ENCODE data around the gene MT1G. TPM values are rescaled to one million over a fixed set of nuclear protein-coding genes. Genes with fewer than 3 reads are reported as not detected.
A peak's percentile ranks its signal among the peaks of the same experiment; 100 is the strongest.

MT1G gene
- total RNA-seq, 4 donors from 2014 or later, result 17.8 to 5,605 (median 130) TPM

DNA sequence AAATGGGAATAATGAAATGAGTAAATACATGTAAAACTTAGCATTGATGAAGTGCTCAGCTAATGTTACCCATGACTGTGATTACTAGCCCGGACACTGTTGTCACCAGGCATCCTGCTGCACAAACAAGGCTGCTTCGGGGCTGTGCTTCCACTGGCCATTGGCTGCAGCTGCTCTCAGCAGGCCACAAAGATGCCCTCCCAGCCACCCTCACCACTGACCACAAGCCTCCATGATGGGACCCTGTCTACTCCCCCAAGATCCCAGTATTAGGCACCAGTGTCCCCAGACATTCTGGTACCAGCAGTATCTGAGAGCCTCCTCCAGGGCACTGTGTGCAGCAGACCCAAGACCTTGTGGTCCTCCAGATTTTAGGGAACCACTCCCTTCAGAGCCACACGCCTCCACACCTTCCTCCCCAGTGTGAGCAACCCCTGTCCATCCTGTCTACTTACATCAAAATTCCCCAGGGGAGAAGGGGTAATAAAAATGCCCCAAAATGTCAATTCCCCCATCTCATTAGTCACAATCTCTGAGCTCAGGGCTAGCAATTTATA is 42.4 kb upstream of the MT1G start:
- no peak for TF ChIP-seq POLR2A (IDR thresholded peaks at IDR 0.05)
- TF ChIP-seq, protein P1, sequence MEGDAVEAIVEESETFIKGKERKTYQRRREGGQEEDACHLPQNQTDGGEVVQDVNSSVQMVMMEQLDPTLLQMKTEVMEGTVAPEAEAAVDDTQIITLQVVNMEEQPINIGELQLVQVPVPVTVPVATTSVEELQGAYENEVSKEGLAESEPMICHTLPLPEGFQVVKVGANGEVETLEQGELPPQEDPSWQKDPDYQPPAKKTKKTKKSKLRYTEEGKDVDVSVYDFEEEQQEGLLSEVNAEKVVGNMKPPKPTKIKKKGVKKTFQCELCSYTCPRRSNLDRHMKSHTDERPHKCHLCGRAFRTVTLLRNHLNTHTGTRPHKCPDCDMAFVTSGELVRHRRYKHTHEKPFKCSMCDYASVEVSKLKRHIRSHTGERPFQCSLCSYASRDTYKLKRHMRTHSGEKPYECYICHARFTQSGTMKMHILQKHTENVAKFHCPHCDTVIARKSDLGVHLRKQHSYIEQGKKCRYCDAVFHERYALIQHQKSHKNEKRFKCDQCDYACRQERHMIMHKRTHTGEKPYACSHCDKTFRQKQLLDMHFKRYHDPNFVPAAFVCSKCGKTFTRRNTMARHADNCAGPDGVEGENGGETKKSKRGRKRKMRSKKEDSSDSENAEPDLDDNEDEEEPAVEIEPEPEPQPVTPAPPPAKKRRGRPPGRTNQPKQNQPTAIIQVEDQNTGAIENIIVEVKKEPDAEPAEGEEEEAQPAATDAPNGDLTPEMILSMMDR (IDR thresholded peaks at IDR 0.05), result no peak
- Histone ChIP-seq H3K27me3 (no peaks in the 10 kb centered on the region), H3K27ac (peak overlapping the region in 1 of 4 donors; percentile 73)

DNA sequence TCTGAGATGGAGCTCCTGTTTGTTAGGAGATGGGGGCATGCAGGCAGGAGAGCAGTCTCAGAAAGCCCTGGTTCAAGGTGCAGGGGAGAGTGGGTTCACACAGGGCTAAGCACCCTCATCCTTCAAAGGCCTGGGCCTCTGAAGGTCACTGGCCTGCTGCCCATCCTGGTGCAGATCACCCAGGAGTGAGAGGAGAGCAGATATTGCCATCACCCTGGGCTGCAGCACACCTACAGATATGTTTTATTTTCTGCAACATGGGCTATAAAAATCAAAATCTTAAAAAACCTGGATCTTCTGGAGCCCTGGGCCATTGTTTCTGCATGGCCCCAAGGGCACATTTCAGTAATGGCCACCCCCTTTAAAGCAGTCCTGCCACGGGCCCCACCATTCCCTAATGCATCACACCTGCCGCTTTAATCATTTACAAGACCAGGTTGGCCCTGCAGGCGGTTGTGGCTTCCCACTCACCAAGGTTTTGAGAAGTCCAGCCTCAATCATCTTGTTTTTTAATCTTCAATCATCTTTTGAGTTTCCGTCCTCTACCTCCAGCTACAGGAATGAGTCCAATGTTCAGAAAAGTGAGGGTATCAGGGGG is 41.7 kb upstream of the MT1G start:
- no peak for DNase-seq
- TF ChIP-seq, protein P1 (IDR thresholded peaks at IDR 0.05), result no peak
- TF ChIP-seq POLR2A (IDR thresholded peaks at IDR 0.05), result no peak
- Histone ChIP-seq H3K27me3 (no peaks in the 10 kb centered on the region), H3K4me3 (peak overlapping the region in 3 of 4 donors; percentile 14 to 29 (median 26)), H3K36me3 (no peaks in the 10 kb centered on the region), H3K27ac (peak overlapping the region in 2 of 4 donors; percentile 40 to 73), H3K9me3 (no peaks in the 10 kb centered on the region), H3K4me1 (no peaks in the 10 kb centered on the region)

More for the DNA sequence above, 42.4 kb upstream of the MT1G start:
- H3K36me3 ChIP-seq, result no peaks in the 10 kb centered on the region
- H3K4me1 ChIP-seq, result no peaks in the 10 kb centered on the region
- H3K9me3 ChIP-seq, result no peaks in the 10 kb centered on the region
- no peak overlapping the region for H3K4me3 ChIP-seq
- no peak for DNase-seq

DNA sequence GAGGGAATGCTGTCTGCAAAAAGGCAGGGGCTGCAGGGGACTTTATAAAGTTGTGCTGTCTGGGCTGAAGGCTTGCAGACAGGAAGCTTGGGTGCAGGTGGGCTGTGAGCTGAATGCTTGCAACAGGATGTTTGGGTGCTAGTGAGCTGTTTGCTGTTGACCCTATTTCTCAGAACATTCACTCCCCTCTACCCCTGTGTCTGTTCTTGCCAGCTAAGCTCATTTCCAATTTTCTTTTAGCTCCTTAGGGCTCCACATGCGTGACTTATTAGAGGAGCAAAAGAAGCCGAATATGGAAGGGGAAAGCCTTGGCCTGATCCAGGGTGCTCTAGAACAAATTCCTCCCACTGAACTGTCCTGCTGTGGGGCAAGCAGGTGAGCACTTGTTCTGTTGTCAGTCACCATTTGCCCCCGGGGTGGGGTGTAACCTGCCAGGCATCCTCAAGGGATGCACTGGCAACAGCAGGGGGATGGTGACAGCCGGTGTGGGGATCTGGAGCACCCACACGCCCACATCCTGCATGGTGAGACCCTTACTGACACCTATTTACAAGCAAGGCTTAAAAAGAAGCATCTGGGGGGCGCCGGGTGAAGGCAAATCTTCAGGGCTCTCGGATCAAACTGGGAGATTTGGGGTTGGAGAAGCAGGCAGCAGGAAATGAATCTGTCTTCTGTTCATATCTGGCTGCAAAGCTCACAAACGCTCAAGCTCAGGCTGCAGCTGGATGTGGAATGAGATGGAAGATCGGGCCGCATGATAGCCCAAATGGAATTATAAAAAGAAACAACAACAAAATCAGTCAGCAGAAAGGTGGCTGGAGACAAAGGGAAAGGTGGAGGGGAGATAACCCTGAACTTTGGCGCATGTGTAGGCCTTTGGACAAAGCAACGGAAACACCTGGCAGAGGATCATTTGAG is 40.9 kb upstream of the MT1G start:
- no peaks in the 10 kb centered on the region for H3K9me3 ChIP-seq
- H3K36me3 ChIP-seq, result no peaks in the 10 kb centered on the region
- peak in 2 of 3 donors; percentile 49 to 64 for DNase-seq
- peak overlapping the region in 2 of 4 donors; percentile 40 to 73 for H3K27ac ChIP-seq
- no peak for TF ChIP-seq POLR2A (IDR thresholded peaks at IDR 0.05)
- TF ChIP-seq, protein P1 (IDR thresholded peaks at IDR 0.05), result no peak
- H3K4me3 ChIP-seq, result peak overlapping the region in 3 of 4 donors; percentile 14 to 29 (median 26)
- H3K4me1 ChIP-seq, result no peaks in the 10 kb centered on the region
- no peaks in the 10 kb centered on the region for H3K27me3 ChIP-seq

DNA sequence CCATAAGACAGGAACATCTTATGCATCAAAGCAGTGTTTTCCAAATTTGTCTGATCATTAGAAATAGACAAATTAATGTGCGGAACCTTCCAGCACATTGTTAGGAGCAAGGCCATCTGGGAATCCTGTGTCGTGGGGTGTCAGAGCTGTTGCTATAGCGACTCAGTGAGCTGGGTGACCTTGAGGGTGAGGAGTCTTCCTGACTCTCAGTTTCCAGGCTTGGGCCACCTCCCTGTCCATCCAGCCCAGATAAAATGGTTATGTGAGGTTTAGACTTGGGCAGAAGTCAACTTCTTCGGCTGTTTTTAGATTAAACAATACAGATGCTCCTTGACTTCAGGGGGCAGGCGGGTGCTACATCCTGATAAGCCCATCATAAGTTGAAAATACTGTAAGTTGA is 35.0 kb upstream of the MT1G start:
- TF ChIP-seq, protein P1 (IDR thresholded peaks at IDR 0.05), result no peak
- no peak for TF ChIP-seq POLR2A (IDR thresholded peaks at IDR 0.05)
- no peaks in the 10 kb centered on the region for H3K36me3 ChIP-seq
- no peaks in the 10 kb centered on the region for H3K27me3 ChIP-seq
- no peak overlapping the region for H3K27ac ChIP-seq
- H3K9me3 ChIP-seq, result no peaks in the 10 kb centered on the region
- H3K4me1 ChIP-seq, result no peaks in the 10 kb centered on the region
- no peak overlapping the region for H3K4me3 ChIP-seq
- no peak for DNase-seq

DNA sequence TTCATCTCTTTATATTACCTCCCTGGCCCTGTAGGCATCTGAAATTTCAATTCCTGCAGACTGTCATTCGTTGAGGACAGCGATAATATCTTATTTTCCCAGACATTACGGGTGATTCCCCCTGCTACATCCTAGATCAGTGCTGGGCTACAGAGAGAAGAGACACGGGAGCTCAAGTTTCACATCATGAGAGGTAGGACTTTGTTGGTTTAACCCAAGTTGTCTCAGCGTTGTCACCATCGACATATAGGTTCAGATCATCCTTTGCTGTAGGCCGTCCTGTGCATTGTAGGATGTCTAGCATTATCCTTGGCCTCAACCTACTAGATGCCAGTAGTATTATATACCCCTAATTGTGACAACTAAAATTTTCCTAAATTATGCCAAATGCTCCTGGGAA is 33.7 kb upstream of the MT1G start:
- no peaks in the 10 kb centered on the region for H3K36me3 ChIP-seq
- no peaks in the 10 kb centered on the region for H3K9me3 ChIP-seq
- H3K4me1 ChIP-seq, result no peaks in the 10 kb centered on the region
- H3K27me3 ChIP-seq, result no peaks in the 10 kb centered on the region
- no peak for DNase-seq
- H3K4me3 ChIP-seq, result no peak overlapping the region
- TF ChIP-seq, protein P1 (IDR thresholded peaks at IDR 0.05), result no peak
- TF ChIP-seq POLR2A (IDR thresholded peaks at IDR 0.05), result no peak
- H3K27ac ChIP-seq, result no peak overlapping the region
